Measurements from ENCODE around the gene HOXC6.

The HOXC6 gene

DNA sequence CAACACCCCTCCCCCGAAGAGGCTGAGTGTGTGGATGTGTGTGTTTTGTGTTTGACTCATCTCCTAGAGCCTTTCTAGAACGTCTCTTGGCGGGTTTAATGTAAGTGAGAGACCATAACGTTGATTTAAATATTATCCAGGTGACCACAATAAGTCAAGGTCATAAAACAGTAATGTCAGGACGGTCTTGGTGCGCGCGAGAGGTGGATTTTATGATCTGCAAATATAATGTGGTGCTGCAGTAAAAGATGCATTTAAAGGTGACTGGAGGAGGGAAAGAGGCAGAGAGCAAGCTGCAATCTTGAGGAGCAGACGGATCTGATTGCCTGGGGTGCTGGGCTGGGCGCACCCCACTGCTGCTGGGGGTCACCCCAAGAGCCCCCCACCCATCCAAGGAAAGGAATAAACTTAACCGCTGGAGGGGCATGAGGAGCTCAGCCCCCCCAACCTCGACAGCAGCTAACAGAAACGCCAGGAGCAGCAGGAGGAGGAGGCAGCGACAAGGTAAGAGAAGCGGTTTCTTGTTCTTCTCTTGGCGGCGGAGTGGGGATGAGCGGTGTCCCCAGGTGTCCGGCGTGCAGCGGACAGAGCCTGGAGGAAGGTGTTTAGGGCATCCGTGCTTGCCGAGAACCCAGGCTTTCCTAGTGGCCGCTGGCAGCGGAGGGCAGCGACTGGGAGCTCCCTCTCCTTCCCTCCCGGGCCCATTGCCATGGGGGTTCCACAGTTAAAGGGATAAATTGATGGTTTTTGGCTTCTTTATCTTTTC is 37.7 kb upstream of the HOXC6 start:
- DNase-seq: peak; percentile 19

DNA sequence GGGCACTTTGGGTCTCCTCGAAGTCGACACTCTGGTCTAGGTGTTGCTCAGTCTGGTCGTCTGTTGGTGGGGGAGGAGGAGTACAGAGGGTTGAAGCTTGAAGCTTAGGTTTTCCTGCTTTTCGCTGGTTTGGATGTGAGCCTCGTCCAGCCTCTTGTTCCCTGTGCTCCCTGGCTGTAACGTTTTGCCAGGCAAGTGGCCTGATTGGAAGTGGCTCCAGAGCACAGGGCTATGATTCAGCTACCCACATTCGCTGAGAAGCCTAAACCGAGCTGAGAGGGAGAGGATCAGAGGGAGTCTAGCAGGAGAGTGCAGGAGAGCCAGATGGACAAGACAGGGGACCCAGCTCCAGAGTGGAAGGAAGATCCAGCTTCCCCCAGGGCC is 37.2 kb upstream of the HOXC6 start:
- DNase-seq: no peak

DNA sequence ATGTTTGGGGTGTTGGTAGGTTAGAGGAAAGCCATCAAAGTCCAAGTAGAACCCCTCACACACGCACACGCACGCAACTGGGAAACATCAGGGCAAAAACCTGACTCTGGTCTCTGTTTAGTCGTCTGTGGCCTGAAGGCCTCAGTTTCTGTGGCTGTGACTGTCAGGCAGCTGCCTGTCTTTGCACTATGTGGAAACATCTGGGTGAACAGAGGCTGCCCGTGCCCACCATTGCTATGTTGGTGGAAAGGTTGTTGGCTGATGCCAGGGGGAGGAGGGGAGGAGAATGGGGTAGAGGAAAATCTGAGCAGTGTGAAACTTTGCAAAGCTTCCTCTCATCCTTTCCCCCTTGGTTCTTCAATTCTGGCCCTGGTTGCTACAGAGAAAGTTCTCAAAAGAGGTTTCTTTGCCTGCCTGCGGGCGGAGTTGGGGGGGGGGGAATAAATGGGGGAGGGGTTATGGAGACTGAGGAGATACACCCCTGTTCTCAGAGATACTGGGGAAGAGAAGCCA is 35.8 kb upstream of the HOXC6 start:
- DNase-seq: no peak

DNA sequence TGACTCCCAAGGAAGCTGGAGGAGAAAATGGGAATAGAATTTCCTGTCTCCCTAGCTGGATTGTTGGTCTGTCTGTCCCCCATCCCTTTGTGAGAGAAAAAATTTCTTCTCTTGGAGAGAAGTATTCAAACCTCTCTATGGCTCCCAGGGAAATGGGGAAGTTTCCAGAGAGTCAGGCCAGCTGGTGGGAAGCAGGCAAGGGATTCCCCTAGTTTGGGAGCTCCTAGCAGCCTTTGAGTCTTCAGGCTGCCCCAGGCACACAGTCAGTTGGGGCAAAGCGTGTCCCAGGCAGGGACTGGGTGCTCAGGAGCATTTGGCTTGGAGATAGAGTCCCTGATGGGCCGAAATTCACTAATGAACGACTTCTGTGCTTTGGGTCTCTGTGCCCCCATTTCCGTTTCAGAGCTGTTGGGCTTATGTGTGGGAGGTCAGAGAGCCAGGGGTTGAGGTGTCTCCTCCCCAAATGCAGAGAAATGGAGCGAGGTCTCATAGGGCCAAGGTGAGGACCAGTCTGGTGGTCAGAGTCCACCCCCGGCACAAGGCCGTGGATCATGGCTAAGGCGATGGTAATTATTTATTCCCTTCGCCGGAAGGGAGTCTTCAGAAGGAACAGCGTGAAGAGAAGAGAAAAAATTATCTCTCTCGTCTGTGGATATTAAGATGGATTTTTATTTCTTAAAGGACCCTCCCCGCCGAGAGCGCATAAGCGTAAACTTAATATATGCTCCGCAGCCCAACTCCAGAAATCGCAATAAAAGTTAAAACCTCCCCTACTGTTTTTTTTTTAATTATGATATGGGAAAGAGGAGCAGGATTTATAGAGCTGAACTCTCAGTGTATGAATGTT is 34.9 kb upstream of the HOXC6 start:
- DNase-seq: no peak

DNA sequence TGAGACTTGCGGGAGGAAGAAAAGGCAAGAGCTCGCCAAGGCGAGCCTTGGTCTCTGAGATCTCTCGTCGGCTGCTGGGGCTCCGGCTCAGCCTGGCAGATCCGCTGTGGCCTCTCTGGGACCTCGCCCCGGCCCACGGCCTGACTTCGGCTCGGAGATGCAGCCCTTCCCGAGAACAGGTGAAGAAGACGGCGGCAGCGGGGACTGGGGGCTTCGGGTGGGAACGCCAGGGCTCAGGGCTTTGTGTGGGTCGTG is 34.3 kb upstream of the HOXC6 start:
- DNase-seq: no peak

DNA sequence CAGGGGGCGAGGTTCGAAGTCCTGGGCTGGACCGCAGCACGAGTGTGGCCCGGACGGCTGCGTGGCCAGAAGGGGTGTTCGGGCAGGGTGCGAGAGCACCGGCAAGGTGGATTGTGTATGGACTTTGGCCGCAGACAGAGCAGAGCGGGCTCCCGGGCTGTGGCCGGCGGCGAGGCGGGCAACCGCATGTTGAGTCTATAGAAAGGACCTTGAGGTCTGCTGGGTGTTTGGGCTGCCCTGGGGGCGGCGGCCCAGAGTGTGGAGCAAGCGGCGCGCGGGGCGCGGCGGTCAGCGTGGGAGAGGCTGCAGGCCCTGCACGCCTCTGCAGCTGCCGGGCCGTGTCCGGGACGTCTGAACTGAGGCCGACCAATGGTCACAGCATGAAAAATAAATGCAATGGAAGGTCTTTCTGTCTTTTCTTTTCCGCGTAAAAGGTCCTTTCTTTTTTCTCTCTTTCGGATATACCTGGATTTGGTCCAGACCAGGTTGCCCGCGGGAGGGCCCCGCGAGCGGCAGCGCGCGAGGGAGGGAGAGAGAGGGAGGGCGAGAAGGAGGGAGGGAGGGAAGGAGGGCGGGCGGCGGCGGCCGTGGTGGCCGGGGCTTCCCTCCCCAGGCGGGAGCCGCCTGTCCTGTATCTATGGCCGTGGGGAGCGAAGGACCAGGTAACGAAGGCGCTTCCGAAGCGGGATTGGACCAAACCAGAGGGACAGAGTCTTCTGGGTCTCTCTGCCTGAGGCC is 33.8 kb upstream of the HOXC6 start:
- DNase-seq: peak; percentile 18

DNA sequence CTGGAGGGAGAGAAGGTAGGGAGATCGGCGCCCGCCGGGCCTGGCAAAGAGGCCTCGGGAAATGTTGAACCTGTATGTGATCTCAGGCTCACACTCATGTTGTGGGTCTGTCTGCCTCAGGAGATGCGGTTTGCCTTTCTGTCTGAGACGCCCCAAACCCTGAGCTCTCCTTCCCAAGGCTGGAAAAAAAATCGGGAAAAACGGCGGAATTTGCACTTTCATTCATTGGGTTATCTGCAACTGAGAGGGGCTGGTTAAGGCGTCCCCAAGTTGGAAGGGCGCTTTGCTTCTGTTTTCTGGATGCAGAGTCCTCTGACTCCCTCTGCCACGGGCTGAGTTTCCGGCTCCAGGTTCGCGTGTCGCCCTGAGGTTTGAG is 33.2 kb upstream of the HOXC6 start:
- no peak for DNase-seq

DNA sequence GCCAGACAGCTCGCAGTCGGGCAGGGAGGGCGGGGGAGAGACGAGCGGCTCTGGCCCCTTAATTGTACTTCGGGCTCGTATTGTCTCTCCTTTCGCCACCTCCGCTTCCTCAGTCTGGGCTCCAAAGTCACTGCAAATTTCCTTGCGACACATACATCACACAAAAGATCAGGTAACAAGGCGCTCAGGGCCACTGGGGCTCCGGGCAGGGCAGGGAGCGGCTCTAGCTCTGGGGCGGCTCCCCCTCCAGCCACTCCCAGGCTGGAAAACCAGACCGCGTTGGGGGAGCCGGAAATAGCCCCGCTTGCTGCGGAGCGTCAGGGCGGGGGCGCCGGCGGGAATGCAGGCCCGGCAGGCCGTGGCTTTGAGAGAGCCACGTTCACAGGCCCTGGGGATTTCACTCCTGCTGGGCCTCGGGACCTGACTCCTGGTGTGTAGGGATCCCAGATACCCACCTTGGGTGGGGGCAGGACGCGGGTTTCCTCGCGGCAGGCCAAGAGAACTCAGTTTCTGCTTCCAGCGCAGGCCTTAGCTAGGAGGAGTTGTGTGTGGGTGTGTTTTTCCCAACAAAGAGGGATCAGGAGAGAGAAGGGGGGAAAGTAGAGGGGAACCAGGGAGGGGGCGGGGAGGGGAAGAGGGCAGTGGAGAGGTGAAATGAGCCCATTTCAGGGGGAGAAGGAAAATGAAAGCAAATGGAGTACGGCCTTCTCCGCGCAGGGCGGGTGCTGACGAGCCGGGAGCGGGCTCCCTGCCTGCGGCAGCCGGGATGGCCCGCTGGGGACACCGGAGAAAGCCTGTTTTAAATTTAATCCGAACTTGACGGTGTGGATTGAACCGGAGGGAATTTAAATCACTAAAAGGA is 32.6 kb upstream of the HOXC6 start:
- DNase-seq: peak; percentile 41

DNA sequence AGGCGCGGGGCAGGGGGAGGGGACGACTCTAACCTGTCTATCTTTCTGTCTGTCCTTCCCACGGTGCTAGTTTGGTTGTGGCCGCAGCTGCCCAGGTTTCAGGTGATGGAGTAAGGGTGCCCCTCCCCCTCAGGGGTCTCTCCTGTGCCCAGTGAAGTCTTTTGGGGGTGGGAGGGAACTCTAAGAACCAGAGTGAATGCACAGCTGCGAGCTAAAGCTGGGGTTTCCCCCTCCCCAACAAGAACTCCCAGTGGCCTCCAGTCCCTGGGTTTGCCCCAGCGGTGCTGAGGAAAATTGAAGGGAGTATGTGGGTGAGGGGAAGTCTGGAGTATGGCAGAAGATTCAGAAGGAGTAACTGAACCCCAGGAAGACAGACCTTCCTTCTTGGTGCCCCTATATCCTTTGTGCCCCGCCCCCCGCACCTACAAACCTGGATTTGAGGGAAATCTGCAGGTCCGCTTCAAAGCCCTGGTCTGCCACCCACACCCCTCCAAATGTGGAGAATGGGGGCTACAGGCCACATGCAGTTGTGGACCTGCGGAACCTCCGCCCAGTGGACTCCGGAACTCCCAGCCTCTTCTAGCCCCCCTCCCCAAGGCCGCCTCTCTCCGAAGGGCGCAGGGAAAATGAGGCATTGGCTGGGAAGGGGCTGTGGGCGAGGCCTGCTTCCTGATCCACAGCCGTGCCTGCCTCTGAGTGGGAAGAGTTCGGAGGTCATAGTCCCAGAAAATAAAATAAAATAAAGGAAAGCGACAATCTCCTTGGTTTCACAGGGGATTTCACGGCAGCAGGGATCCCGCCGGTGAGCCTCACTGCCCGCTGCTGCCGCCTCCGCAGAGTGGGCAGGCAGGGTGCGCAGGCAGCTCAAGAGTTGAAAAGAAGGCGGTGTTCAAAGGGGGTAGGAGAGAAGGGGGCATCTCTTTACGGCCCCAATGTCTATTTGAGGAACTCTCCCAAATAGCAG is 31.7 kb upstream of the HOXC6 start:
- no peak for DNase-seq

DNA sequence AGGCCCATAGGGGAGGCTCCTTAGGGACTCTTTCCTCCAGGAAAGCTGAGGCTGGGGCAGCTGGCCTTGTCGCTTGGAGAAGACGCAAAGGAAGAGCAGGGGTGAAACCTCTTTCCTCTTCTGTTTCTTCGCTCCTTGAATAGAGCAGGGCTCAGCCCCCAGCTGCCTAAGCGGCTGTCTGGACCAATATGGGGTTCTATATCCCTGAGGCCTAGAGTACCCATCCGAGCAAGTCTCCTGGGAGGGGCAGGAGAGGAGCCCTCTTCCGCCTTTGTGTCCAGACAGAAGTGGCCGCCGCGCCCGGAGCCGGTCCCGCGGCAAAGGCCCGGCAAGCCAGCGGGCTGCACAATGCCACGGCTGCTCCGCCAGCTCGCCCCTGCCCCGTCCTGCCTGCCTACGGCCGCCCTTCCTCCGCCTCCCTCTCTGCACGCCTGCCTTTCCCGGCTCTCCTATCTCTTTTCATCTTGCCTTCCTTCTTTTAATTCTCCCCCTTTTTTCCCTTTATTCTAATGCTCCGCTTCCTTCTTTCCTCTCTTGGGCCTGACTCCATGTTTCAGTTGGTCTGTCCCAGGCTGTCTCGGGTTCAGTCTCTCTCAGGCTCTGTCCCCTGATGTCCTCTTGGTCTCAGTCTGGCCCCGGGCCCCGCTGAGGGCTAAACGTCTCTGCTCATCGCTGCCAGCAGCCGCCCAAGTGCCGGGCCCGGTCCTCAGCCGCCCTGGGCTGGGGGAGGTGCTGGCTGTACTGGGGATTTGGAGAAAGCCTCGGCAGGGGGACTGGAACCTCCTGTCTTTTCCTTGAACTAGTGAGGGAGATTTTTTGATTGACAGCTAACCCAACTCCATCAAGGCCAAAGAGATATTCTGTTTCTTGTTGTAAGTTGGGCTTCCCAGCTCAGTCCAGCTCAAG is 30.8 kb upstream of the HOXC6 start:
- DNase-seq: no peak

DNA sequence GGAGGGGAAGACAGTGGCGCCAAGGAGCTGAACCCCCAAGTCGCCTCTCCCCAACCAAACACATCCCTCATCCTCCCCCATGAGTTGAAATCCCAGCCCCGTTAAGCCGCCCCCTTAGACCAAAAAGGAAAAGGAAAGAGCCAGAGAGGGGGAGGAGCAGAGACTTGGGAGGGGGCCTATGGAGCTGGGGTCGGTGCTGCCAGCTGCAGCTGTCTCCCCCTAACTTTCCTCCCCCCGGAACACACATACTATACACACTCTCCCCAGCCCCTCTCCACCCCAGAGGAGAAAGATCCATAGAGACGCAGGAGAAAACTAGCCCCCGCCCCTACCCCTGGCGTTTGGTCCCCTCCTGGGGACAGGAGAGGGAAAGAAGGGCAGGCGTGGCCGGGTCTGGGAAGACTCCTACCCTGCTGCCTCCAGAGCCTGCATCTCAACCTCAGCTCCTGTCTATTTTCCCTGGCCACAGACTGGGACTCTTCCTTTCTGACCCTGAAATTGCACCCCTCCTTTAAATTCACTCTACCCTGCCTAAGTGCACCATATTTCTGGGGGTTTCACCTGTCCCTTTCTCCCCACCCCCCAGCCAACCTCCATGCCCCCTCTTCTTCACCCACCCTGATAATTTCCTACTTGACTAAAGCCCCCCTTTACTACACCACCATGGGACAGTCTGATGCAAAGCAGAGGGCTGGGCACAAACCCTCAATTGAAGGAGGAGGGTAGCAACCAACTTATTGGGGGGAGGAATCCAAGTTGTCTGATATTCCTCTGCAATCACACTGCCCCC is 29.9 kb upstream of the HOXC6 start:
- no peak for DNase-seq

DNA sequence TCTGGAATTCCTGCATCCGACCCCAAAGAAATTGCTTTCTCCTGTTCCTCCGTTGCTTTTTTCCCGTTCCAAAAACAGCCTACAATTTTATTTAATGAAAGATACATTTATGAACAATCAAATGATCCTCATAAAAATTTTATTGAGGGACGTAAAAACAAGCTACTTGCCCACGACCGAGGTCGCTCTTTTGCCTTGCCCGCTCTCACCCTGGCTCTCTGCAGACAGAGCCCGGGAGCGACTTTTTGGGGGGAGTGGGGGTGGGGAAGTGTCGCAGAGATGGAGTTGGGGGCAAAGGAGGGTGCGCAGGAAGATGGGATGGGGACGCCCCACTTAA is 29.4 kb upstream of the HOXC6 start:
- no peak for DNase-seq

DNA sequence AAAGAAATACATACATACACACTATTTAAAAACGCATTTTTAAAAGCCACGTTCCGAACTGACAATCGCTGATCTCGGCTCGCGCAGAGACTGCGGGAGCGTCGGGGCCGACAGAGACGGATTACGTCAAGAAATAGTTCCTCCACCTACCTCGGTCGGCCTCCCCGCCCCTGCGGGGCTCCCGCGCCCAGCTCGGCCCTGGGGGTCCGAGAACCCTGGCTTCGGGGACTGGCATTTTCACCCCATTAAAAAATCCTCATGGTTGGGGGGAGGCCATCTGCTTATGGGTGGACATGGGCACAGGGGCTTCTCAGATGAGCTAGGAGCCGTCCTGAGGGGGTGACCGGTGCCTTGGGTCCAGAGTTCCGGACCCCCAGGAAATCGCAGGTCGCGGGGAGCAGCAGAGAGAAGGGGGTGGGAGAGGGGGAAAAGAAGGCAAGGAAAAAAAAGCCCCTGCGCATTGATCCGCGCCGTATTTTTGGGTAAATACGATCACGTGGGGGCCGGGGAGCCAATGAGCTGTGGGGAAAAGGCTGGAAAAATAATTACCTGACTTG is 28.6 kb upstream of the HOXC6 start:
- DNase-seq: peak; percentile 86

DNA sequence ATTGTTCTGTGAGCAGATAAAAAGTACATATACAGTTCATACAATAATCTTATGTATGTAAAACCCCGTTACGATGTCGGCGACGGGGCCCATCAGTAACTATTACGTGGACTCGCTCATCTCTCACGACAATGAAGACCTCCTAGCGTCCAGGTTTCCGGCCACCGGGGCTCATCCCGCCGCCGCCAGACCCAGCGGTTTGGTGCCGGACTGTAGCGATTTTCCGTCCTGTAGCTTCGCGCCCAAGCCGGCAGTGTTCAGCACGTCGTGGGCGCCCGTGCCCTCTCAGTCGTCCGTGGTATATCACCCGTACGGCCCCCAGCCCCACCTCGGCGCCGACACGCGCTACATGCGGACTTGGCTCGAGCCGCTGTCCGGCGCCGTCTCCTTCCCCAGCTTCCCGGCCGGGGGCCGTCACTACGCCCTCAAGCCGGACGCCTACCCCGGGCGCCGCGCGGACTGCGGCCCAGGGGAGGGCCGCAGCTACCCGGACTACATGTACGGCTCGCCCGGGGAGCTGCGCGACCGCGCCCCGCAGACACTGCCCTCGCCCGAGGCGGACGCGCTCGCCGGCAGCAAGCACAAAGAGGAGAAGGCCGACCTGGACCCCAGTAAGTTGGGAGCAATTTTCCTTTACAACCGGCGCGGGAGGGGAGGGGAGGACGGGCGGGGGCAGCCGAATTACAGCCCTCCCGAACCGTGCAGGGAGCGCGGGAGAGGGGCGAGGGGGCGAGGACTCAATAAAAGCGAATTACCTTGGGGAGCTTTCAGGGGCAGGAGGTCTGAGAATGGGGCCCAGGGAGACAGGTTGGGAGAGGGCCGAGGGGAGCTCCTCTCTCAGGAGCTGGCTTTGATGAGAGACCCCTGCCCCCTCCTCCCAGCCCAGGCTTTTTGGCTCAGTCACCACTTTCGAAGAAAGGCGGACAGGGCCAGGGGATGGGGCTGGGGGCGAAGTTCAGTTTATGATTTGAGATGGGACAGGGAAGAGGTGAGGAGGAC is 27.8 kb upstream of the HOXC6 start, which contains the start of gene HOXC9:
Gene HOXC9, plus strand, starts transcription at position 46 of the 999 bp plus-strand sequence. Its CDS starts 28 bp downstream, at position 74.
- peak; percentile 48 for DNase-seq

DNA sequence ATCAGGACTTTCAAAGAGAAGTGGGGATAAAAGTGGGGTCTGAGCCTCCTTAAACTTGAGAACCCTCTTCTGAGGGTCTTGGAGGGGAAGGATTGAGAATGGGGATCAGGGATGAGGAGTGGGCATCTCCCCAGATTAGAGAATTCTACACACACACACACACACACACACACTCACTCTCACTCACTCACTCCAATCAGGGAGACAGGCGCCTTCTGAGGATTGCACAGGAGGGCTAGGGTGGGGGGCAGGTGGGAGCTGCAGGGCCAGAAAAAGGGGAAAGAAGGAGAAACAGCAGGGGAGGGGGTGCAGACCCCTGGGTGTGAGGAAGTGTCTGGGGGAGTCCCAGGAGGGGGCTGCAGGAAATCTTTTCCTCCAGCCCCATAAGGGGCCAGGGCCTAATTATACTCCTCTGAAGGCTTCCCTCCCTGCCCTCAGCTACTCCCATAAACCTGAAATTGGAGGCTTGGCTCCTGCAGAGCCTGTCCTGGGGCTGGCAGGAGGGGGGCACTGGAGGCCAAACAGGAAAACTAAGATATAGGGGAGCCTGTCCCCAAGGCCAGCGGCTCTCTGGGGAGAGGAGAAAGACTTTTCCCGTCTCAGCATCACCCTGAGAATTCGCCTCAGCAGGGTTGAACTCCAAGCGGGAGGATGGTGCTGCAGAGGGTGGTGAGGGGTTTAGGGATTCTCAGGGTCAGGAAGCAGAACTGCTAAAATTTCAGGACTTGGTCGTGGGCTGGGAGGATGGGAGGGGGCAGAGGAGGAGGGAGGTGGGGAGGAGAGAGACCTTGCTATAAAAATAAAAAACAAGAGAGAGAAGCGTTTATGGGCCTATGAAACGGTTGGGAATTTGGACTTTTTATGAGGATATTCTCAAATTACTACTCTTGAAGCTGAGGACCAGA is 26.7 kb upstream of the HOXC6 start:
- DNase-seq: no peak

DNA sequence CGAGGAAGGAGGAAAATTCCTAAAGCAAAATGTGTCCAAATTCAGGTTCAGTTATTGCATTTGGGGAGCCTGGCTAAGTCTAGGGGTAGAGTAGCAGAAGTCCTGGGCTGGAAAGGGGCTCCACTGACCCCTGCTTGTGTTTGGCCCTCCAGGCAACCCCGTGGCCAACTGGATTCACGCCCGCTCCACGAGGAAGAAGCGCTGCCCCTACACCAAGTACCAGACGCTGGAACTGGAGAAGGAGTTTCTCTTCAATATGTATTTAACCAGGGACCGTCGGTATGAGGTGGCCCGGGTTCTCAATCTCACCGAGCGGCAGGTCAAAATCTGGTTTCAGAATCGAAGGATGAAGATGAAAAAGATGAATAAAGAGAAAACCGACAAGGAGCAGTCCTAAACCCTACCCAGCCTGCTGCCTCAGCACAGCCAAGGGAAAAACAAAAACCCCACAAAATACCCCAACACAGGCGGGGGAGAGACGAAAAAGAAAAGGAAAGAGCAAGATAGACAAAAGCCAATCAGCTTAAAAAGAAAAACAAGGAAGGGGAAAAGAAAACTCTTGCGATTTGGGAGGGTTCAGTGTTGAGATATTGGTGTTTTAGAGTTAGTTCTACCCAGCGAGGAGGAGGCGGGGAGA is 25.8 kb upstream of the HOXC6 start:
- no peak for DNase-seq

Measured in NCI-H1092 (cell line).